SU-DHL-6 (cell line): ENCODE data around the gene TRIM9.
"Not testable (repeated sequence)": the region's sequence is repeated elsewhere in the genome, so short reads cannot be mapped to it uniquely, and the experiment has no call there.

ENCODE experiments used
- H2AFZ ChIP-seq: fragments of 200-600 bp; sonication (generic); 2 replicates; pipeline ENCODE4 v1.6.1; 2014; ENCODE audit warnings: low read depth, mild to moderate bottlenecking, moderate library complexity, mixed read lengths, antibody characterized with exemption, low read length; ENCODE audit not compliant: severe bottlenecking
- H3F3A ChIP-seq: fragments of 200-600 bp; shearing (Covaris generic); 2 replicates; pipeline ENCODE4 v1.6.0; 2016; ENCODE audit warnings: antibody characterized with exemption, mild to moderate bottlenecking; ENCODE audit not compliant: insufficient read depth
- H3K27ac ChIP-seq: fragments of 200-600 bp; sonication (generic); 2 replicates; pipeline ENCODE4 v1.5.1; 2016; ENCODE audit warnings: low read depth, mild to moderate bottlenecking, low read length, moderate library complexity, mixed read lengths
- H3K27me3 ChIP-seq: fragments of 200-600 bp; sonication (generic), shearing (Covaris generic); 2 replicates; pipeline ENCODE4 v1.6.0; 2014; ENCODE audit warnings: mild to moderate bottlenecking, low read length
- H3K36me3 ChIP-seq: fragments of 200-600 bp; sonication (generic); 2 replicates; pipeline ENCODE4 v1.6.1; 2014; ENCODE audit warnings: mild to moderate bottlenecking, low read length, mixed read lengths
- H3K4me2 ChIP-seq: fragments of 300-600, 200-600 bp; shearing (Covaris generic), sonication (generic); 2 replicates; pipeline ENCODE4 v1.6.0; 2014; ENCODE audit warnings: low read length, low read depth, mild to moderate bottlenecking; ENCODE audit not compliant: poor library complexity, severe bottlenecking
- H3K4me3 ChIP-seq: fragments of 200-600 bp; sonication (generic); 2 replicates; pipeline ENCODE4 v1.5.1; 2014; ENCODE audit warnings: antibody characterized with exemption, low read length, mild to moderate bottlenecking, mixed read lengths; ENCODE audit not compliant: insufficient read depth, poor library complexity, severe bottlenecking
- H3K79me2 ChIP-seq: fragments of 200-600 bp; sonication (generic); 2 replicates; pipeline ENCODE4 v1.6.1; 2014; ENCODE audit warnings: mild to moderate bottlenecking, low read length, moderate library complexity; ENCODE audit not compliant: insufficient read depth
- H3K9ac ChIP-seq: fragments of 200-600 bp; sonication (generic); 2 replicates; pipeline ENCODE4 v1.7.0; 2014; ENCODE audit warnings: mild to moderate bottlenecking, low read length
- H3K9me2 ChIP-seq: fragments of 200-600 bp; sonication (generic); replicated peaks from 2 replicates; pipeline ENCODE4 v1.6.1; 2014; ENCODE audit warnings: low read length; ENCODE audit not compliant: insufficient read depth
- H3K9me3 ChIP-seq: fragments of 200-600 bp; sonication (generic); 2 replicates; pipeline ENCODE4 v1.6.1; 2014; ENCODE audit warnings: low read length, mixed read lengths; ENCODE audit not compliant: insufficient read depth
- H4K20me1 ChIP-seq: fragments of 200-600 bp; sonication (generic); 2 replicates; pipeline ENCODE4 v1.6.1; 2014; ENCODE audit warnings: low read depth, mild to moderate bottlenecking, antibody characterized with exemption, low read length, moderate library complexity, mixed read lengths
- EZH2phosphoT487 ChIP-seq: fragments of 200-600 bp; sonication (generic), shearing (Covaris generic); conservative IDR thresholded peaks from 2 replicates; pipeline ENCODE4 v1.6.1; 2018; ENCODE audit warnings: mild to moderate bottlenecking, antibody characterized with exemption, low read length, moderate library complexity, mixed read lengths
- TF ChIP-seq, protein P1 (sequence below): fragments of 200-600 bp; sonication (generic); IDR thresholded peaks from one replicate; pipeline ENCODE4 v1.5.1; 2017; ENCODE audit warnings: antibody characterized with exemption, mild to moderate bottlenecking, low read length, moderate library complexity; ENCODE audit not compliant: insufficient read depth, poor library complexity, severe bottlenecking

The TRIM9 gene

DNA sequence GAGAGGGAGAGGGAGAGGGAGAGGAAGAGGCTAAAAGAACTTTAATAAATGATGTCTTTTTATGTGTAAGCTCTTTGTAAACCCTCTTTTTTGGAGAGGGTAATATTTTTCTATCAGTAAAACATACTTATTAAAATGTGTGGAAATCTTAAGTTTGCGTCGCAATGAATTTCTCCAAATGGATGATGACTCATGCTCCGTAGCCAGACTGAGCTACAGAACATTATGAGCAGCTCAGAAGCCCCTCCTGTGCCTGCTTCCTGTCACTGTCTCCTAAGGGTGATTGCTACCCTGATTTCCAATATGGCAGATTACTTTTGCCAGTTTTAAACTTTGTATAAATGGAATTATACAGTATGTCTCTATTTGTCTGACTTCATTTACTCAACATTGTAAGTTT, 137.6 kb downstream of the TRIM9 start:
- H3K79me2 ChIP-seq = no peaks in the 10 kb centered on the region
- H4K20me1 ChIP-seq = no peaks in the 10 kb centered on the region
- H3K27ac ChIP-seq = no peak overlapping the region
- no peaks in the 10 kb centered on the region for H3K36me3 ChIP-seq
- no peak overlapping the region for H3K4me2 ChIP-seq
- TF ChIP-seq, protein P1, sequence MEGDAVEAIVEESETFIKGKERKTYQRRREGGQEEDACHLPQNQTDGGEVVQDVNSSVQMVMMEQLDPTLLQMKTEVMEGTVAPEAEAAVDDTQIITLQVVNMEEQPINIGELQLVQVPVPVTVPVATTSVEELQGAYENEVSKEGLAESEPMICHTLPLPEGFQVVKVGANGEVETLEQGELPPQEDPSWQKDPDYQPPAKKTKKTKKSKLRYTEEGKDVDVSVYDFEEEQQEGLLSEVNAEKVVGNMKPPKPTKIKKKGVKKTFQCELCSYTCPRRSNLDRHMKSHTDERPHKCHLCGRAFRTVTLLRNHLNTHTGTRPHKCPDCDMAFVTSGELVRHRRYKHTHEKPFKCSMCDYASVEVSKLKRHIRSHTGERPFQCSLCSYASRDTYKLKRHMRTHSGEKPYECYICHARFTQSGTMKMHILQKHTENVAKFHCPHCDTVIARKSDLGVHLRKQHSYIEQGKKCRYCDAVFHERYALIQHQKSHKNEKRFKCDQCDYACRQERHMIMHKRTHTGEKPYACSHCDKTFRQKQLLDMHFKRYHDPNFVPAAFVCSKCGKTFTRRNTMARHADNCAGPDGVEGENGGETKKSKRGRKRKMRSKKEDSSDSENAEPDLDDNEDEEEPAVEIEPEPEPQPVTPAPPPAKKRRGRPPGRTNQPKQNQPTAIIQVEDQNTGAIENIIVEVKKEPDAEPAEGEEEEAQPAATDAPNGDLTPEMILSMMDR = no peak
- no peak for TF ChIP-seq EZH2phosphoT487
- H3F3A ChIP-seq = no peaks in the 10 kb centered on the region
- H3K9ac ChIP-seq = no peak overlapping the region
- no peaks in the 10 kb centered on the region for H3K9me2 ChIP-seq
- no peaks in the 10 kb centered on the region for H3K27me3 ChIP-seq
- no peaks in the 10 kb centered on the region for H3K9me3 ChIP-seq
- H3K4me3 ChIP-seq = no peak overlapping the region
- H2AFZ ChIP-seq = no peak overlapping the region

DNA sequence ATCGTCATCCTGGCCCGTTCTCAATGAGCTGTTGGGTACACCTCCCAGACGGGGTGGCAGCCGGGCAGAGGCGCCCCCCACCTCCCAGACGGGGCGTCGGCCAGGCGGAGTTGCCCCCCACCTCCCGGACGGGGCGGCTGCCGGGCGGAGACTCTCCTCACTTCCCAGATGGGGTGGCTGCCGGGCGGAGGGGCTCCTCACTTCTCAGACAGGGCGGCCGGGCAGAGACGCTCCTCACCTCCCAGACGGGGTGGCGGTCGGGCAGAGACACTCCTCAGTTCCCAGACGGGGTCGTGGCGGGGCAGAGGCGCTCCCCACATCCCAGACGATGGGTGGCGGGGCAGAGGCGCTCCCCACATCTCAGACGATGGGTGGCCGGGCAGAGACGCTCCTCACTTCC, 138.5 kb downstream of the TRIM9 start:
- not testable (repeated sequence) for H2AFZ ChIP-seq, H3K27ac ChIP-seq, H3K9ac ChIP-seq, H3K9me3 ChIP-seq, H4K20me1 ChIP-seq, H3K9me2 ChIP-seq, H3K36me3 ChIP-seq, H3K4me3 ChIP-seq, H3F3A ChIP-seq, H3K4me2 ChIP-seq, H3K79me2 ChIP-seq, H3K27me3 ChIP-seq

DNA sequence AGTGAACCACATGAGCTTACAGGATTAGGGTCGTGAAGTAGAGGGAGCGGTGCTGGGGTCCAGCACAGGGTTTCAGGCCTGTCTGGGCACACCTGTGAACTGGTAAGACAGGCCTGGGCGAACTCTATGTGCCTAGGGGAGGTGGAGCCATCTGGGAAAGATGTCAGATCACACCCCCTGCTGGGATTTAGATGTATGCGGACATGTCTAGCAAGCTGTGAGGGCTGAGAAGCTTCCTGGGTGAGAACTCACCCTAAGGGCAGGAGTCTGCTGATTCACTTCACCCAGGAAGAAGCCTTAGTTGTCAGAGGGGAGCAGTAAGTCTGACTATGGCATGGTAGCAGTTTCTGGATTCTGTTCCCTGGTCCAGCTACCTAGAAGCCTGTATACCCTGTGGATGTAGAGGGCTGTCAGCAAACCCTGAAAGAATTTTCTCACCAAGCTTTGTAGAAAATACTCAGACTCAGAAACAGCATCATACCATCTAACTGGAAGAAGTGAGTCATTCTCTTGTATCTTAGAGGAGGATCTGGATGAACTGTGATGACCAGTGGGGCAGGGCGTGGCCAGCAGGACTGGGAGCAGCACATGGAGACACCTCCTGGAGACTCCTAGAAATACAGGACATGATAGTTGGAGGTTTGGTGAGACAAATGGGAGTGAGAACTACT, 139.4 kb downstream of the TRIM9 start:
- Histone ChIP-seq H3K36me3 (no peaks in the 10 kb centered on the region), H3K9me2 (no peaks in the 10 kb centered on the region), H3F3A (no peaks in the 10 kb centered on the region), H3K9me3 (no peaks in the 10 kb centered on the region), H3K9ac (no peak overlapping the region), H4K20me1 (no peaks in the 10 kb centered on the region), H3K4me2 (no peak overlapping the region), H3K4me3 (no peak overlapping the region), H3K27ac (no peak overlapping the region), H2AFZ (no peak overlapping the region), H3K27me3 (no peaks in the 10 kb centered on the region), H3K79me2 (no peaks in the 10 kb centered on the region)
- TF ChIP-seq, protein P1 = no peak
- TF ChIP-seq EZH2phosphoT487 = no peak

DNA sequence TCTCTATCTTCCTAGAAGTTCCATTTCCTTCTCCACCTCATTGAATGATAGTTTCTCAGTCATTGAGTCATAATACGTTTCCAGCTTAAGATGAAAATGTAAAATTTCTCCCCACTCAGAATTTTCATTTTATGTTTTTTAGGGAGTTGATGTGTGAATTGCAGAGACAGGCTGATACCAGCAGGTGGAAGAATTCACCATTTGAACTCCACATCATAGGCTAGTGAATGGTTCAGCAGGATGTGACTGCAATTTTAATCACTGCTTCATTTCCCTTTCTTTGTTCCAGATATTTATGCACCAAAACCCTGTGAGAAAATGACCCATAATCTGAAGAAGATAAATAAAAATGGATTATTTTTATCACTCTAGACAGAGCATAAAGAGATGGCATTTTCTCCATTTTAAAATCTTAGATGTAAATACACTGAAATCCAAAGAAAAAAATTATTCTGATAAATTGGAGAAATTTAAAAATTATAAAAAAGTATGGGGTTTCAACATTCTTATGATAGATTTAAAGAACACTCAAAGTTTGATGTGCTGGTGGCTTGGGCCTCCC, 140.0 kb downstream of the TRIM9 start:
- Histone ChIP-seq H3K27ac (no peak overlapping the region), H3K9ac (no peak overlapping the region)
- TF ChIP-seq, protein P1 = peak; percentile 49
- no peak for TF ChIP-seq EZH2phosphoT487

More for the DNA sequence above, 140.0 kb downstream of the TRIM9 start:
- no peaks in the 10 kb centered on the region for H3K36me3 ChIP-seq
- H3K79me2 ChIP-seq = no peaks in the 10 kb centered on the region
- H3K4me2 ChIP-seq = no peak overlapping the region
- H3K9me3 ChIP-seq = no peaks in the 10 kb centered on the region
- H3K9me2 ChIP-seq = no peaks in the 10 kb centered on the region
- no peak overlapping the region for H2AFZ ChIP-seq
- no peaks in the 10 kb centered on the region for H3F3A ChIP-seq
- H4K20me1 ChIP-seq = no peaks in the 10 kb centered on the region
- no peak overlapping the region for H3K4me3 ChIP-seq
- no peaks in the 10 kb centered on the region for H3K27me3 ChIP-seq
